H1 (cell line): ENCODE data around the gene PFKFB1.

Experiments
- ATF2 ChIP-seq: IDR thresholded peaks from 2 replicates; pipeline ENCODE4 v1.6.1; 2012; ENCODE audit warnings: low read length, inconsistent platforms
- CTCF ChIP-seq, 3 experiments: IDR thresholded peaks; 1 replicate in 2 of 3; 2 replicates in 1 of 3; pipeline versions ENCODE4 v1.5.1 to v1.6.1; 2011; ENCODE audit warnings: low read length in 3 of 3, mild to moderate bottlenecking in 3 of 3, inconsistent platforms in 2 of 3, low read depth in 1 of 3, moderate library complexity in 1 of 3; ENCODE audit not compliant: insufficient read depth in 1 of 3; ENCODE audit errors: control extremely low read depth in 1 of 3
- MAFK ChIP-seq: IDR thresholded peaks from 2 replicates; pipeline ENCODE4 v1.6.1; 2012; ENCODE audit warnings: low read depth, mild to moderate bottlenecking, improper control_type of control experiment, low read length
- SP2 ChIP-seq: IDR thresholded peaks from 2 replicates; pipeline ENCODE4 v1.6.1; 2012; ENCODE audit warnings: mild to moderate bottlenecking, low read length, inconsistent platforms
- SUZ12 ChIP-seq: fragments of 200-600 bp; sonication (generic); IDR thresholded peaks from 2 replicates; pipeline ENCODE4 v1.6.1; 2012; ENCODE audit warnings: mild to moderate bottlenecking, inconsistent platforms, low read length, moderate library complexity, mixed read lengths

- TF ChIP-seq ATF2, result no peak
- TF ChIP-seq SP2, result no peak
- TF ChIP-seq CTCF (IDR thresholded peaks at IDR 0.05; ENCODE audit: control extremely low read depth in 1 of 3, insufficient read depth in 1 of 3, low read depth in 1 of 3, low read length in 3 of 3), result no peak
- no peak for TF ChIP-seq SUZ12
- TF ChIP-seq MAFK, result no peak
These were observed 14.8 kb upstream of the PFKFB1 start for GRCh38 chrX:55008571-55009358.
